CD4-positive, alpha-beta T cell treated with Interleukin-15 for 4 hours (primary cell): ENCODE results near the gene TRPC3.
"Not testable (repeated sequence)": the region's sequence is repeated elsewhere in the genome, so short reads cannot be mapped to it uniquely, and the experiment has no call there.

Source experiments
- DNase-seq: peaks from one replicate; pipeline ENCODE4 v3.0.0-alpha.2; 2020; ENCODE audit warnings: low spot score

The TRPC3 gene

GRCh38 chr4:121946644-121947043 lies 5.2 kb downstream of the TRPC3 start:
- no peak for DNase-seq

- no peak for DNase-seq
These were observed 7.9 kb downstream of the TRPC3 start for GRCh38 chr4:121943941-121944340.

GRCh38 chr4:121939690-121940089 lies 12.2 kb downstream of the TRPC3 start:
- DNase-seq: no peak

GRCh38 chr4:121938282-121939092 lies 13.4 kb downstream of the TRPC3 start:
- no peak for DNase-seq

- DNase-seq: no peak
These were observed 15.8 kb downstream of the TRPC3 start for GRCh38 chr4:121936101-121936500.

- no peak for DNase-seq
These were observed 17.2 kb downstream of the TRPC3 start for GRCh38 chr4:121934635-121935034.

- no peak for DNase-seq
These were observed 19.5 kb downstream of the TRPC3 start for GRCh38 chr4:121932212-121932974.

- no peak for DNase-seq
These were observed 21.6 kb downstream of the TRPC3 start for GRCh38 chr4:121930304-121930703.

GRCh38 chr4:121927948-121928347 lies 23.9 kb downstream of the TRPC3 start:
- no peak for DNase-seq

- DNase-seq: not testable (repeated sequence)
These were observed 25.4 kb downstream of the TRPC3 start for GRCh38 chr4:121926490-121926889.

GRCh38 chr4:121923306-121923705 lies 28.6 kb downstream of the TRPC3 start:
- DNase-seq: no peak

GRCh38 chr4:121913667-121914066 lies 38.2 kb downstream of the TRPC3 start:
- DNase-seq: no peak

- DNase-seq: no peak
These were observed 43.5 kb downstream of the TRPC3 start for GRCh38 chr4:121908346-121908745.

- peak; percentile 62 for DNase-seq
These were observed 51.5 kb downstream of the TRPC3 start for GRCh38 chr4:121900132-121900983.

GRCh38 chr4:121898150-121898549 lies 53.7 kb downstream of the TRPC3 start:
- DNase-seq: no peak

- DNase-seq: no peak
These were observed 63.7 kb downstream of the TRPC3 start for GRCh38 chr4:121888134-121888533.

- DNase-seq: no peak
These were observed 66.7 kb downstream of the TRPC3 start for GRCh38 chr4:121885115-121885514.

GRCh38 chr4:121881158-121881557 lies 70.7 kb downstream of the TRPC3 start:
- no peak for DNase-seq

- DNase-seq: no peak
These were observed 72.7 kb downstream of the TRPC3 start for GRCh38 chr4:121879135-121879534.

GRCh38 chr4:121877041-121877773 lies 74.7 kb downstream of the TRPC3 start:
- DNase-seq: no peak

GRCh38 chr4:121876070-121876469 lies 75.8 kb downstream of the TRPC3 start:
- DNase-seq: no peak

GRCh38 chr4:121875652-121876051 lies 76.2 kb downstream of the TRPC3 start:
- no peak for DNase-seq
